Fibroblast of lung (primary cell): Measurements from ENCODE around the gene TRIM8. TPM values are rescaled to one million over a fixed set of nuclear protein-coding genes. Genes with fewer than 3 reads are reported as not detected.

Experiments used
- DNase-seq, 2 donors: peaks; one replicate each; pipeline versions ENCODE4 v3.0.0 to v3.0.0-alpha.2; 2010; ENCODE audit warnings: low read depth in 2 of 2
- H2AFZ ChIP-seq: 2 replicates; pipeline ENCODE4 v1.5.1; 2012; ENCODE audit warnings: low read length, control low read depth, inconsistent platforms
- H3K27ac ChIP-seq: 2 replicates; pipeline ENCODE4 v1.5.1; 2011; ENCODE audit warnings: low read length, control low read depth; ENCODE audit not compliant: insufficient read depth
- H3K27me3 ChIP-seq: 2 replicates; pipeline ENCODE4 v1.5.1; 2011; ENCODE audit warnings: mild to moderate bottlenecking, low read length; ENCODE audit not compliant: control insufficient read depth, insufficient read depth
- H3K36me3 ChIP-seq: 2 replicates; pipeline ENCODE4 v1.5.1; 2011; ENCODE audit warnings: low read length; ENCODE audit not compliant: control insufficient read depth, insufficient read depth
- H3K4me1 ChIP-seq: 2 replicates; pipeline ENCODE4 v1.5.1; 2011; ENCODE audit warnings: low read length; ENCODE audit not compliant: control insufficient read depth, insufficient read depth; ENCODE audit errors: extremely low read depth
- H3K4me2 ChIP-seq: 2 replicates; pipeline ENCODE4 v1.5.1; 2011; ENCODE audit warnings: low read length, control low read depth; ENCODE audit not compliant: insufficient read depth; ENCODE audit errors: extremely low read depth
- H3K4me3 ChIP-seq, 4 experiments: fragments of 200-600 bp in 1 of 4; sonication (generic) in 1 of 4; replicated peaks in 1 of 4; 2 replicates each; pipeline ENCODE4 v1.5.1; 2011 to 2016; ENCODE audit warnings: low read length in 4 of 4, low read depth in 3 of 4, mild to moderate bottlenecking in 3 of 4, control low read depth in 2 of 4, inconsistent platforms in 1 of 4, mixed read lengths in 1 of 4; ENCODE audit not compliant: insufficient read depth in 1 of 4; ENCODE audit errors: control extremely low read depth in 1 of 4
- H3K79me2 ChIP-seq: 2 replicates; pipeline ENCODE4 v1.5.1; 2012; ENCODE audit warnings: mild to moderate bottlenecking, low read length, inconsistent platforms; ENCODE audit not compliant: control insufficient read depth, insufficient read depth
- H3K9ac ChIP-seq: 2 replicates; pipeline ENCODE4 v1.5.1; 2011; ENCODE audit warnings: mild to moderate bottlenecking, low read length, control low read depth; ENCODE audit not compliant: insufficient read depth
- H3K9me3 ChIP-seq: 2 replicates; pipeline ENCODE4 v1.5.1; 2012; ENCODE audit warnings: low read depth, low read length; ENCODE audit not compliant: control insufficient read depth, insufficient read depth
- H4K20me1 ChIP-seq: 2 replicates; pipeline ENCODE4 v1.5.1; 2011; ENCODE audit warnings: low read length; ENCODE audit not compliant: control insufficient read depth, insufficient read depth; ENCODE audit errors: extremely low read depth
- CTCF ChIP-seq, 2 donors: IDR thresholded peaks in 1 of 2; conservative IDR thresholded peaks in 1 of 2; 1 replicate in 1 of 2; 2 replicates in 1 of 2; pipeline ENCODE4 v1.5.1; 2011 to 2012; ENCODE audit warnings: low read length in 2 of 2, control low read depth in 1 of 2, inconsistent platforms in 1 of 2, low read depth in 1 of 2, mild to moderate bottlenecking in 1 of 2
- EZH2 ChIP-seq: IDR thresholded peaks from 2 replicates; pipeline ENCODE4 v1.5.1; 2012; ENCODE audit warnings: low read length, control low read depth, mild to moderate bottlenecking; ENCODE audit errors: missing control alignments
- polyA plus RNA-seq, 2 donors: library from polyadenylated mRNA; depleted of rRNA in 1 of 2; stranded (reverse) in 1 of 2; unstranded in 1 of 2; fragments of >200 nt; gene quantifications; 2 replicates each; pipeline ENCODE4 v1.2.1, GENCODE V29; 2011 to 2012; ENCODE audit warnings: missing spikeins in 1 of 2
- total RNA-seq: library from RNA; depleted of rRNA; stranded (reverse); fragments of >200 nt; gene quantifications from 2 replicates; pipeline ENCODE4 v1.2.1, GENCODE V29; 2014

Gene TRIM8
- total and polyA plus RNA-seq, 2 donors (not counting 1 experiment from before 2014, with no cell fraction given) = 93.2 to 143 TPM

- Histone ChIP-seq H3K36me3 (peaks cover 3% of the 10 kb centered on the region), H3K27me3 (no peaks in the 10 kb centered on the region), H3K4me1 (peaks cover 44% of the 10 kb centered on the region), H3K4me3 (no peak overlapping the region), H3K9me3 (no peaks in the 10 kb centered on the region), H3K9ac (no peak overlapping the region), H3K79me2 (no peaks in the 10 kb centered on the region), H4K20me1 (no peaks in the 10 kb centered on the region), H3K27ac (no peak overlapping the region), H2AFZ (no peak overlapping the region), H3K4me2 (no peak overlapping the region)
- DNase-seq = peak; percentile 37 to 70
- TF ChIP-seq CTCF (conservative IDR thresholded peaks at IDR 0.05 in 1 of 2, IDR thresholded peaks at IDR 0.05 in 1 of 2; ENCODE audit: low read depth in 1 of 2, low read length in 2 of 2) (peak; percentile 67 to 79), EZH2 (no peak)
Measured at GRCh38 chr10:102678842-102679289, 34.6 kb downstream of the TRIM8 start.

GRCh38 chr10:102679596-102679995 lies 35.3 kb downstream of the TRIM8 start:
- H3K9ac ChIP-seq = no peak overlapping the region
- H2AFZ ChIP-seq = no peak overlapping the region
- H3K36me3 ChIP-seq = peaks cover 3% of the 10 kb centered on the region
- H3K27ac ChIP-seq = no peak overlapping the region
- no peak overlapping the region for H3K4me3 ChIP-seq
- H3K79me2 ChIP-seq = no peaks in the 10 kb centered on the region
- no peaks in the 10 kb centered on the region for H4K20me1 ChIP-seq
- peaks cover 37% of the 10 kb centered on the region for H3K4me1 ChIP-seq
- no peak for DNase-seq
- H3K4me2 ChIP-seq = no peak overlapping the region
- TF ChIP-seq CTCF (conservative IDR thresholded peaks at IDR 0.05 in 1 of 2, IDR thresholded peaks at IDR 0.05 in 1 of 2; ENCODE audit: low read depth in 1 of 2, low read length in 2 of 2) (no peak), EZH2 (no peak)
- no peaks in the 10 kb centered on the region for H3K9me3 ChIP-seq
- no peaks in the 10 kb centered on the region for H3K27me3 ChIP-seq

- H3K27me3 ChIP-seq = no peaks in the 10 kb centered on the region
- no peaks in the 10 kb centered on the region for H4K20me1 ChIP-seq
- no peak for TF ChIP-seq CTCF (conservative IDR thresholded peaks at IDR 0.05 in 1 of 2, IDR thresholded peaks at IDR 0.05 in 1 of 2; ENCODE audit: low read depth in 1 of 2, low read length in 2 of 2)
- no peak for TF ChIP-seq EZH2
- no peak overlapping the region for H3K4me2 ChIP-seq
- DNase-seq = no peak
- no peak overlapping the region for H2AFZ ChIP-seq
- H3K4me3 ChIP-seq = no peak overlapping the region
- no peaks in the 10 kb centered on the region for H3K9me3 ChIP-seq
- H3K79me2 ChIP-seq = no peaks in the 10 kb centered on the region
- peaks cover 6% of the 10 kb centered on the region for H3K36me3 ChIP-seq
- H3K9ac ChIP-seq = no peak overlapping the region
- no peak overlapping the region for H3K27ac ChIP-seq
- peaks cover 23% of the 10 kb centered on the region for H3K4me1 ChIP-seq
Measured at GRCh38 chr10:102681696-102682095, 37.4 kb downstream of the TRIM8 start.
